CD14-positive monocyte (primary cell): Measurements from ENCODE around the gene ARFGAP1. TPM values are rescaled to one million over a fixed set of nuclear protein-coding genes. Genes with fewer than 3 reads are reported as not detected.

Experiments
- DNase-seq, 3 donors: peaks; one replicate each; pipeline ENCODE4 v3.0.0-alpha.2; 2011 to 2022
- H2AFZ ChIP-seq: 2 replicates; pipeline ENCODE4 v1.6.0; 2012; ENCODE audit warnings: mild to moderate bottlenecking, low read depth, low read length, inconsistent platforms; ENCODE audit not compliant: insufficient read depth, poor library complexity, severe bottlenecking
- H3K27ac ChIP-seq, 2 donors: 1 replicate in 1 of 2; 2 replicates in 1 of 2; pipeline ENCODE4 v1.5.1; 2012 to 2013; ENCODE audit warnings: low read length in 2 of 2, control low read depth in 1 of 2, inconsistent platforms in 1 of 2, low read depth in 1 of 2, mild to moderate bottlenecking in 1 of 2
- H3K27me3 ChIP-seq, 2 donors: one replicate each; pipeline versions ENCODE4 v1.6.0 to v1.6.1; 2011 to 2013; ENCODE audit warnings: low read length in 2 of 2; ENCODE audit not compliant: control insufficient read depth in 2 of 2, insufficient read depth in 2 of 2
- H3K36me3 ChIP-seq, 2 donors: replicated peaks in 1 of 2; 1 replicate in 1 of 2; 2 replicates in 1 of 2; pipeline versions ENCODE4 v1.5.1 to v1.6.1; 2012 to 2013; ENCODE audit warnings: low read length in 2 of 2, control low read depth in 1 of 2, inconsistent platforms in 1 of 2, mild to moderate bottlenecking in 1 of 2; ENCODE audit not compliant: insufficient read depth in 2 of 2, control insufficient read depth in 1 of 2
- H3K4me1 ChIP-seq, 2 donors: 1 replicate in 1 of 2; 2 replicates in 1 of 2; pipeline versions ENCODE4 v1.5.1 to v1.6.1; 2012 to 2013; ENCODE audit warnings: low read length in 2 of 2, control low read depth in 1 of 2, inconsistent platforms in 1 of 2, mild to moderate bottlenecking in 1 of 2, moderate library complexity in 1 of 2; ENCODE audit not compliant: insufficient read depth in 2 of 2, control insufficient read depth in 1 of 2
- H3K4me2 ChIP-seq: replicated peaks from 2 replicates; pipeline ENCODE3; 2012; ENCODE audit warnings: low read length, moderate library complexity, mild to moderate bottlenecking; ENCODE audit not compliant: poor library complexity, severe bottlenecking; ENCODE audit errors: extremely low read depth
- H3K4me3 ChIP-seq, 3 experiments: fragments of 200-600 bp in 1 of 3; sonication (generic) in 1 of 3; replicated peaks in 1 of 3; 1 replicate in 2 of 3; 2 replicates in 1 of 3; pipeline ENCODE4 v1.5.1; 2011 to 2013; ENCODE audit warnings: low read length in 3 of 3, mild to moderate bottlenecking in 3 of 3, control low read depth in 2 of 3, low read depth in 2 of 3, inconsistent platforms in 1 of 3, moderate library complexity in 1 of 3
- H3K79me2 ChIP-seq: 2 replicates; pipeline ENCODE4 v1.6.0; 2012; ENCODE audit warnings: mild to moderate bottlenecking, control low read depth, inconsistent platforms, low read length, moderate library complexity; ENCODE audit not compliant: insufficient read depth
- H3K9ac ChIP-seq: 2 replicates; pipeline ENCODE4 v1.6.0; 2017; ENCODE audit warnings: low read length, mild to moderate bottlenecking; ENCODE audit not compliant: insufficient read depth, poor library complexity, severe bottlenecking
- H3K9me3 ChIP-seq, 2 donors: replicated peaks in 1 of 2; 1 replicate in 1 of 2; 2 replicates in 1 of 2; pipeline versions ENCODE4 v1.5.1 to v1.6.1; 2012 to 2013; ENCODE audit warnings: low read length in 2 of 2, control low read depth in 1 of 2; ENCODE audit not compliant: control insufficient read depth in 1 of 2, insufficient read depth in 1 of 2
- H4K20me1 ChIP-seq: 2 replicates; pipeline ENCODE4 v1.6.0; 2012; ENCODE audit warnings: mild to moderate bottlenecking, low read length, control low read depth, moderate library complexity; ENCODE audit not compliant: insufficient read depth
- H3K27ac Mint-ChIP-seq, 7 donors: one replicate each; pipeline ENCODE4 v1.8.0; 2020; ENCODE audit warnings: mild to moderate bottlenecking in 7 of 7, mixed read lengths in 7 of 7, moderate library complexity in 6 of 7, inconsistent platforms in 2 of 7
- H3K27me3 Mint-ChIP-seq, 3 donors: one replicate each; pipeline ENCODE4 v1.8.0; 2021 to 2022; ENCODE audit warnings: low read depth in 3 of 3, mild to moderate bottlenecking in 3 of 3, mixed read lengths in 3 of 3, moderate library complexity in 3 of 3, inconsistent platforms in 1 of 3
- H3K36me3 Mint-ChIP-seq, 2 donors: one replicate each; pipeline ENCODE4 v1.8.0; 2020; ENCODE audit warnings: mixed read lengths in 2 of 2, inconsistent platforms in 1 of 2, mild to moderate bottlenecking in 1 of 2
- H3K4me1 Mint-ChIP-seq: one replicate; pipeline ENCODE4 v1.8.0; 2020; ENCODE audit warnings: mild to moderate bottlenecking, mixed read lengths
- H3K4me3 Mint-ChIP-seq, 2 donors: one replicate each; pipeline ENCODE4 v1.8.0; 2020; ENCODE audit warnings: mild to moderate bottlenecking in 2 of 2, mixed read lengths in 2 of 2, moderate library complexity in 1 of 2
- H3K9me3 Mint-ChIP-seq, 7 donors: one replicate each; pipeline ENCODE4 v1.8.0; 2020 to 2022; ENCODE audit warnings: mixed read lengths in 7 of 7, mild to moderate bottlenecking in 6 of 7, moderate library complexity in 6 of 7, inconsistent platforms in 2 of 7
- CTCF ChIP-seq: fragments of 200-600 bp; IDR thresholded peaks from one replicate; pipeline ENCODE4 v1.8.0; 2022; ENCODE audit warnings: antibody characterized with exemption, mild to moderate bottlenecking
- WGBS: methylation state at CpG from one replicate; pipeline ENCODE4 v1.1.5; 2013; ENCODE audit warnings: missing lambda C conversion rate; ENCODE audit not compliant: insufficient coverage; 5-methylcytosine and 5-hydroxymethylcytosine counted together
- intact Hi-C, 2 donors: fragments of 100-400 bp; cut with micrococcal nuclease; formaldehyde crosslinking; loops; one replicate each; pipeline versions ENCODE4 v1.15.0 to v1.15.1; 2023
- polyA plus RNA-seq, 3 donors: library from polyadenylated mRNA; depleted of rRNA in 1 of 3; unstranded in 2 of 3; stranded (reverse) in 1 of 3; fragments of 300-500 nt in 2 of 3; fragments of >200 nt in 1 of 3; fragmentation: Illumina TruSeq in 2 of 3; gene quantifications; 1 replicate in 2 of 3; 2 replicates in 1 of 3; pipeline ENCODE4 v1.2.3, GENCODE V29; 2012 to 2021

Gene ARFGAP1
- polyA plus RNA-seq, 3 donors = 11.2 to 99.8 (median 14.1) TPM

GRCh38 chr20:63327231-63327745 lies 54.7 kb downstream of the ARFGAP1 start:
- H3K79me2 ChIP-seq = no peaks in the 10 kb centered on the region
- Mint-ChIP-seq H3K36me3 (no peaks in the 10 kb centered on the region), H3K9me3 (peaks cover 13 to 21% (median 15%) of the 10 kb centered on the region in 7 donors), H3K27ac (peak overlapping the region in 4 of 7 donors; percentile 15 to 83 (median 79)), H3K4me3 (no peak overlapping the region), H3K4me1 (peaks cover 3% of the 10 kb centered on the region), H3K27me3 (peaks cover 8 to 12% (median 11%) of the 10 kb centered on the region in 3 donors)
- H3K9ac ChIP-seq = no peak overlapping the region
- no peaks in the 10 kb centered on the region for H4K20me1 ChIP-seq
- H2AFZ ChIP-seq = no peak overlapping the region
- 86% methylated on average over 6 of the region's 8 CpGs for WGBS
- no peak for TF ChIP-seq CTCF
- no peak for DNase-seq
- H3K36me3 ChIP-seq = no peaks in the 10 kb centered on the region
- H3K4me2 ChIP-seq = no peak overlapping the region
- H3K27ac ChIP-seq = peak overlapping the region; percentile 27 to 73
- peaks cover 11 to 20% of the 10 kb centered on the region in 2 donors for H3K9me3 ChIP-seq
- intact Hi-C loops = no loop called here
- peaks cover 0 to under 1% of the 10 kb centered on the region in 2 donors for H3K27me3 ChIP-seq
- H3K4me1 ChIP-seq = peaks cover 5 to 6% of the 10 kb centered on the region in 2 donors
- no peak overlapping the region for H3K4me3 ChIP-seq

GRCh38 chr20:63328026-63328700 lies 55.5 kb downstream of the ARFGAP1 start:
- H3K79me2 ChIP-seq = no peaks in the 10 kb centered on the region
- Mint-ChIP-seq H3K4me3 (no peak overlapping the region), H3K27ac (no peak overlapping the region), H3K27me3 (peaks cover 4 to 6% (median 5%) of the 10 kb centered on the region in 3 donors), H3K9me3 (peaks cover 14 to 24% (median 17%) of the 10 kb centered on the region in 7 donors), H3K36me3 (no peaks in the 10 kb centered on the region), H3K4me1 (peaks cover 3% of the 10 kb centered on the region)
- H3K4me3 ChIP-seq = no peak overlapping the region
- WGBS = 82% methylated on average over 15 of the region's 20 CpGs
- no peak overlapping the region for H2AFZ ChIP-seq
- H3K4me2 ChIP-seq = no peak overlapping the region
- H3K27me3 ChIP-seq = no peaks in the 10 kb centered on the region
- H3K9me3 ChIP-seq = peaks cover 11 to 23% of the 10 kb centered on the region in 2 donors
- TF ChIP-seq CTCF = no peak
- H4K20me1 ChIP-seq = no peaks in the 10 kb centered on the region
- intact Hi-C loops = no loop called here
- no peaks in the 10 kb centered on the region for H3K36me3 ChIP-seq
- H3K27ac ChIP-seq = no peak overlapping the region
- no peak overlapping the region for H3K9ac ChIP-seq
- peaks cover 5 to 6% of the 10 kb centered on the region in 2 donors for H3K4me1 ChIP-seq
- DNase-seq = no peak
